SU-DHL-6 (cell line): ENCODE data around the gene FOXP4.

ENCODE experiments used
- EZH2phosphoT487 ChIP-seq: fragments of 200-600 bp; sonication (generic), shearing (Covaris generic); conservative IDR thresholded peaks from 2 replicates; pipeline ENCODE4 v1.6.1; 2018; ENCODE audit warnings: mild to moderate bottlenecking, antibody characterized with exemption, low read length, moderate library complexity, mixed read lengths
- TF ChIP-seq, protein P1 (sequence below): fragments of 200-600 bp; sonication (generic); IDR thresholded peaks from one replicate; pipeline ENCODE4 v1.5.1; 2017; ENCODE audit warnings: antibody characterized with exemption, mild to moderate bottlenecking, low read length, moderate library complexity; ENCODE audit not compliant: insufficient read depth, poor library complexity, severe bottlenecking

DNA sequence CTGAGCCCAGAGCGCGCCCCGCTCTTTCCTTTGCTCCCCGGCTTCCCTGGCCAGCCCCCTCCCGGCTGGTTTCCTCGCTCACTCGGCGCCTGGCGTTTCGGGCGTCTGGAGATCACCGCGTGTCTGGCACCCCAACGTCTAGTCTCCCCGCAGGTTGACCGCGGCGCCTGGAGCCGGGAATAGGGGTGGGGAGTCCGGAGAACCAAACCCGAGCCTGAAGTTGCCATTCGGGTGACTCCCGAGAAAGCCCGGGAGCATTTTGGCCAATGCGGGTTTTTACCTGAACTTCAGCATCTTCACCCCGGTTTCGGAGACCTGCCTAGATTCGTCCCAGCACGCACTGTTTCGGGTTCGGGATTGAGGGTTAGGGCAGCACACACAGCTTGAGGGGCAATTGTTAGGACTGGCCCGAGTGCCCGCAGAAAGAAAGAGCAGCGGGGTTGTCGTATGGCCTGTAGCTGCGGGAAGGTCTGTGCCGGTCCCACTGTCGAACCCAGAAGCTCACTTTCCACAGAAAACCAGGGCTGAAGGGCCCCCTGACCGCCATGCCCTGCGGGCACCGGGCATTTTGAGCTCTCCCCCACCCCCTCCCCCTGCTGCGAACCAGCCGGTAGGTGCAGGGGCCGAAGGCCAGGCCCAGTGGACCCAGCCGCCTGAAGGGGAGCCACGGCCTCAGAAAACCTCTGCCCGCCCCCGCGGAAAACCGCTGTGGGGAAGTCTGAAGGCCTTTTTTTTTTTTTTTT lies 2.1 kb downstream of the FOXP4 start:
- TF ChIP-seq, protein P1, sequence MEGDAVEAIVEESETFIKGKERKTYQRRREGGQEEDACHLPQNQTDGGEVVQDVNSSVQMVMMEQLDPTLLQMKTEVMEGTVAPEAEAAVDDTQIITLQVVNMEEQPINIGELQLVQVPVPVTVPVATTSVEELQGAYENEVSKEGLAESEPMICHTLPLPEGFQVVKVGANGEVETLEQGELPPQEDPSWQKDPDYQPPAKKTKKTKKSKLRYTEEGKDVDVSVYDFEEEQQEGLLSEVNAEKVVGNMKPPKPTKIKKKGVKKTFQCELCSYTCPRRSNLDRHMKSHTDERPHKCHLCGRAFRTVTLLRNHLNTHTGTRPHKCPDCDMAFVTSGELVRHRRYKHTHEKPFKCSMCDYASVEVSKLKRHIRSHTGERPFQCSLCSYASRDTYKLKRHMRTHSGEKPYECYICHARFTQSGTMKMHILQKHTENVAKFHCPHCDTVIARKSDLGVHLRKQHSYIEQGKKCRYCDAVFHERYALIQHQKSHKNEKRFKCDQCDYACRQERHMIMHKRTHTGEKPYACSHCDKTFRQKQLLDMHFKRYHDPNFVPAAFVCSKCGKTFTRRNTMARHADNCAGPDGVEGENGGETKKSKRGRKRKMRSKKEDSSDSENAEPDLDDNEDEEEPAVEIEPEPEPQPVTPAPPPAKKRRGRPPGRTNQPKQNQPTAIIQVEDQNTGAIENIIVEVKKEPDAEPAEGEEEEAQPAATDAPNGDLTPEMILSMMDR, result no peak
- no peak for TF ChIP-seq EZH2phosphoT487
